DLD1 (cell line): ENCODE measurements around the gene TMUB1.

Experiments used
- in situ Hi-C: cut with HindIII; loops from 2 replicates; pipeline ENCODE4 v1.10.0; 2017; ENCODE audit warnings: low sequenced_read_pairs

TMUB1 gene

GRCh38 chr7:151083071-151083823 is at the start of gene TMUB1:
Gene TMUB1, minus strand, starts transcription at chr7:151083493. Its CDS starts 930 bp downstream, at chr7:151082563.
- in situ Hi-C loops = no loop called here

GRCh38 chr7:151132461-151133205 is 49.3 kb upstream of the TMUB1 start:
- in situ Hi-C loops = loop anchor here (25.0 kb wide), 1 partner anchor 180 kb away; no protein-coding TSS in a partner anchor

- in situ Hi-C loops = loop anchor here (25.0 kb wide), 1 partner anchor 181 kb away; no protein-coding TSS in a partner anchor
Measured at GRCh38 chr7:151131592-151132293, 48.5 kb upstream of the TMUB1 start.

DNA sequence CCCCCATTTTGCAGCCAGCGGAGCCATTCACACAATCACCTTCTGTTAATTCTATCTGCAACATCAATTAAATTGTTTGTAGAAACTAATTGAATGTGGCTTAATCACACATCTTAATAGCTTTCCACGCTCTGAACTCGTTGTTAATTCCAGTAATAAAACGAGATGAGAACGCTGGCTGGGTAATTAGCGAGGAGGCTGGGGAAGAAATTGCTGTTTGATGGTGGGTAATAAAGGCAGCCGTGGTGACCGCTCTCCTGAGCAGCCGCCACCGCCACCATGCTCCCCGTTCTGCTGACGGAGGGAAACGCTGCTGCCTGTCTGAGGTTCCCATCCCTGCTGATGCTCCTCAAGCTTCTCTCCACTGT is 47.9 kb upstream of the TMUB1 start:
- in situ Hi-C loops = loop anchor here (25.0 kb wide), 1 partner anchor 181 kb away; no protein-coding TSS in a partner anchor

DNA sequence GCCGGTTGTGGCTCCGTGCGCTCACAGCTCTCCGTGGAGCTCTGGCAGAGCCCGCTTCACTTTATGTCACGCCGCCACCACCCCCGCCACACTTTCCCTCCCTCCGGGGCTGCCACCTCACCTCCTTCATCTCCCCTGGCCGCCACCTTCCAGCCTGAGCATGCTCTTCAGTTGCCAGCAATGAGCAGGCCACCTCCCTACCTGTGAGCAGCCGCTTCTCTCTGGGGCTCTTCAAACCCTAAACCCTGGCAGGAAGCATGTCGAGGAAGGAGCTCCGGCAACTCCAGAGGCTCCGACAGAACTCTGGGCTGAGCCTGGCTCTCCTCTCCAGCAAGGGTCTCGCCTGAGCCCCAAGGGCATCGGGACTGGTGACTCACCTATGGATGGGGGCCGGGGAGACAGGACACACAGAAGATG is 47.5 kb upstream of the TMUB1 start:
- in situ Hi-C loops = loop anchor here (25.0 kb wide), 1 partner anchor 182 kb away; no protein-coding TSS in a partner anchor

GRCh38 chr7:151129960-151130591 is 46.8 kb upstream of the TMUB1 start:
- in situ Hi-C loops = loop anchor here (25.0 kb wide), 1 partner anchor 182 kb away; no protein-coding TSS in a partner anchor

- in situ Hi-C loops = loop anchor here (25.0 kb wide), 1 partner anchor 183 kb away; no protein-coding TSS in a partner anchor
Measured at GRCh38 chr7:151129117-151129959, 46.0 kb upstream of the TMUB1 start.

DNA sequence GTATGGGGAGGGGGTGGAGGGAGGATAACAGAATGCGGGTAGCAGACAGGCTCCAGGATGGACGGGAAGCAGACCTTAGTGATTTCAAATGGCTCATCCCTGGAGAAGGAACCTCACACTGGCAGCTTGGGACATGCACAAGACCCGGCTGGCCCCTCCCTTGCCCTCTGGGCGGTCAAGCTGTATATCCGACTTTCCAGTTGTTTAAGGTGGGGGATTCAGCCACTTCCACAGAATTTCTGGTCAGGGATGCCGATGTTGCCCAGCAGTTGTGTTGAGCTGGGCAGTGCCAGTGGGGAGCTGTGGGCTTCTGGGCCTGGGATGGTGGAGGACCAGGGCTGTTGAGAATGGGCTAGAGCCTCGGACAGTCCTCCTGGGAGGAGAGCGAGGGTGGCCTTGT is 45.4 kb upstream of the TMUB1 start:
- in situ Hi-C loops = loop anchor here (25.0 kb wide), 1 partner anchor 184 kb away; no protein-coding TSS in a partner anchor

GRCh38 chr7:151128144-151128543 is 44.9 kb upstream of the TMUB1 start:
- in situ Hi-C loops = loop anchor here (25.0 kb wide), 1 partner anchor 184 kb away; no protein-coding TSS in a partner anchor

GRCh38 chr7:151126491-151127137 is 43.3 kb upstream of the TMUB1 start:
- in situ Hi-C loops = loop anchor here (25.0 kb wide), 1 partner anchor 186 kb away; no protein-coding TSS in a partner anchor

DNA sequence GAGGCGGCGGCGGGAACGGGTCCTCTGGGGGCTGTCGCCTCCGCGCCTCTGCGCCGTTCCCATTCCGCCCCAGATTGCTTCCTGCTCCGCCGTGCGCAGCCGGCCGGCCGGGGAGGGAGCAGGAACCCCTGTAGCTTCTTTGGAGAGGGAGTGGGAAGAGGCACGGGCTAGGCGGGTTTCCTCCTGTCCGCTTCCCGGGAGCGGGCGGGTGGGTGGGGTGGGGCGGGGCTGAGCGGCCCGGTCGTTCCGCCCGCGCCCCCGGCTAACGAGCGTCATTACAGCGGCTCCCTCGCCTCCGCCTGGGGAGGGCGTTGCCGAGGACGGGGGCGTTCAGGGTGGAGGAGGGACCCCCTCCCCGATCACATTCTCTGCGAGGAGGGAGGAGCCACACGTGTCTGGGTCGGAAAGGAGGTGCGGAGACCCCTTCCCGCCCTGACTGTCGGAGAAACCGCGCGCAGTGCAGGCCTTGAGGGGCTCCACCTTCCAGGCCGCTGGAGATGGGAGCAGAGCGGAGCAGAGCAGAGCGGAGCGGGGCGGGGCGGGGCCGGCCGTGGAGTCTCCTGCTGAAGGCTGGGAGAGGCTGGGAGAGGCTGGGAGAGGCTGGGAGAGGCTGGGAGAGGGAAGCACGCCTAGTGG is 42.7 kb upstream of the TMUB1 start:
- in situ Hi-C loops = loop anchor here (25.0 kb wide), 1 partner anchor 186 kb away; no protein-coding TSS in a partner anchor

- in situ Hi-C loops = loop anchor here (25.0 kb wide), 1 partner anchor 187 kb away; no protein-coding TSS in a partner anchor
Measured at GRCh38 chr7:151125470-151125845, 42.2 kb upstream of the TMUB1 start.

DNA sequence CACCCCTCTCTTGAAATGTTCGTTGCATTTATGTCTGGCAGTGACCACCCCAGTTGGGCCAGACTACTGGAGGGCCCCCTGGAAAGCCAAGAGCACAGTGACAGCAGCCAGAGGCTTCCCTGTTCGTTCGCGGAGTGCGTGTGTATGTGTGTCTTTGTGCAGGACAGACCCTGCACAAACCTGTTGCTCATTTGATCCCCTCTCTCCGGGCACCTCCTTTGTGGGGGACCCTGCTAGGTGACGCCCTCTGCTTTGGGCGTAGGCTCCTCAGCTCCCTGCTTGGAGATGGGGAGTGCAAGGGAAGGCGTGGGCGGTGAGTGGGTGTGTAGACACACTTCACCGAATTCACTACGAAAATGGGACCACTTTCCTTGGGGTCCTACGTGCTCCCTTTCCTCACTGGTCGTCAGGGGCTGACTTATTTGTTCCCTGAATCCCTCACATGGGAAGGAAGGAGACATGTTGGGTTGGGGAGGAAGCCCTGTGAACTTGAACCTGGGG is 41.7 kb upstream of the TMUB1 start:
- in situ Hi-C loops = loop anchor here (25.0 kb wide), 1 partner anchor 187 kb away; no protein-coding TSS in a partner anchor

- in situ Hi-C loops = no loop called here
Measured at GRCh38 chr7:151124481-151124880, 41.2 kb upstream of the TMUB1 start.

DNA sequence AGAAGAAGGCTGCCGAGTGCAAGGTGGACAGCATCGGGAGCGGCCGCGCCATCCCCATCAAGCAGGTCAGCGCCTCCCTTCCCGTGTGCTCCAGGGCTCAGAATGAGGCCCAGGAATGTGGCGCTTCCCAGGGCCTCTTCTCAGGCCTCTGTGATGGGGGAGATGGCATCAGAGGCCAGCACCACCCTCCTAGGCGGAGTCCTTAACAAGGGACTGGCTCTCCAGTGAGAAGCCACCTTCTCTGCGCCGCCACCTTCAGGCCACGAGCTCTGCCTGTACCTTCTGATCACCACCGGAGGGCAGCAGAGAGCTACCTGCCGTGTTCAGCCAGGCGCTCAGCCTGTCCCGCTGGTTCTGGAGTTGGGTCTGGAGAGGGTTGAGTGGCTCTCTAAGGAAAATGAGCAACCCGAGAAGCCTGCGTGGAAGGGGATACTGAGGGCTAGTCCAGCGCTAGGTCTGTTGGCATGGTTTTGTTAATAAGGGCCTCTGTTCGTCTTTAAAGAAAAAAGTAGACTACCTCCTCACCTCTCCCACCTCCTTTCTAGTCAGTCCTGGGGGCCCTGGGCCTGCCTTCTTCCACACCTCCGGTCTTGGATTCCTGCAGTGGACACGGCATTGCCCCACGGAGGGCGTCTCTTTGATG is 40.6 kb upstream of the TMUB1 start:
- in situ Hi-C loops = no loop called here

DNA sequence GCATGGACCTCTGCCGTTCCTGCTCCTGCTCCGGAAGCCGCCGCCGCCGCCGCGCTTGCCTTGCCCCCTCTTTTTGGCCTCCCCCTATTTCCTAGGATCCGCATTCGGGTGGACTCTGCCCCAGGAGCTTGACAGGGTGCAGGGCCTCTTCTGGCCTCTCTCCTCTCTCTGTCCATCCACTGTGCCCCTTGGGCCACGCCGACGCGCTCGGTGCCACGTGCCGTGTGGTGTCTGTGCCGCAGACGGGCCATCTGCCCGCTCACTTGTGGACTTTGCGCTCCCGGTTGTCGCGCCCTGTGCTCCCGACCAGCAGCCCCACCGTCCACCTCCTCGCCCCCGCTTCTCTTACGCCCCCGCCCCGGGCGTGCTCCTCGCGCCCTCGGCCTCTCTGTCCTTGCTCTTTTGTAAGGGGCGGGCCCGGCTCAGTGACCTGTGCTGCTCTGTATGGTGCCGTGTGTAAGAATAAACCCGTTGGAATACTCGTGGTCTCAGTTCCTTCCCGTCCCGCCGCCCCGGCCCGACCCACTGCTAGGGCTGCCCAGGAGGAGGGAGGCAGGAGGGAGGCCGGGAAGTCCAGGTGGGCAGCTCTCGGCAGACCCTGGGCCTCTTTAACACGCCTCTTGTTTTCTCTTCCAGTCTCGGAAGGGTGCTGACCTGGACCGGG is 40.0 kb upstream of the TMUB1 start:
- in situ Hi-C loops = no loop called here

- in situ Hi-C loops = no loop called here
Measured at GRCh38 chr7:151122796-151123157, 39.5 kb upstream of the TMUB1 start.
